ENCODE measurements around the gene ZNF396.

The ZNF396 gene

GRCh38 chr18:35335866-35336265, 41.3 kb downstream of the ZNF396 start:
- DNase-seq (ENCODE audit: low read depth in 1 of 2, low spot score in 1 of 2), result no peak
- Histone ChIP-seq H3K27me3 (ENCODE audit: insufficient read depth, poor library complexity, severe bottlenecking) (no peaks in the 10 kb centered on the region), H3K4me3 (replicated peaks; ENCODE audit: insufficient read depth, low read length) (no peak overlapping the region), H3K27ac (replicated peaks) (no peak overlapping the region)
- 0 out of 2 replicates have a peak, but pooled peaks have one; percentile 11 for TF ChIP-seq POLR2AphosphoS5 (IDR thresholded peaks at IDR 0.05; ENCODE audit: low read depth)
- TF ChIP-seq, protein P1, sequence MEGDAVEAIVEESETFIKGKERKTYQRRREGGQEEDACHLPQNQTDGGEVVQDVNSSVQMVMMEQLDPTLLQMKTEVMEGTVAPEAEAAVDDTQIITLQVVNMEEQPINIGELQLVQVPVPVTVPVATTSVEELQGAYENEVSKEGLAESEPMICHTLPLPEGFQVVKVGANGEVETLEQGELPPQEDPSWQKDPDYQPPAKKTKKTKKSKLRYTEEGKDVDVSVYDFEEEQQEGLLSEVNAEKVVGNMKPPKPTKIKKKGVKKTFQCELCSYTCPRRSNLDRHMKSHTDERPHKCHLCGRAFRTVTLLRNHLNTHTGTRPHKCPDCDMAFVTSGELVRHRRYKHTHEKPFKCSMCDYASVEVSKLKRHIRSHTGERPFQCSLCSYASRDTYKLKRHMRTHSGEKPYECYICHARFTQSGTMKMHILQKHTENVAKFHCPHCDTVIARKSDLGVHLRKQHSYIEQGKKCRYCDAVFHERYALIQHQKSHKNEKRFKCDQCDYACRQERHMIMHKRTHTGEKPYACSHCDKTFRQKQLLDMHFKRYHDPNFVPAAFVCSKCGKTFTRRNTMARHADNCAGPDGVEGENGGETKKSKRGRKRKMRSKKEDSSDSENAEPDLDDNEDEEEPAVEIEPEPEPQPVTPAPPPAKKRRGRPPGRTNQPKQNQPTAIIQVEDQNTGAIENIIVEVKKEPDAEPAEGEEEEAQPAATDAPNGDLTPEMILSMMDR (IDR thresholded peaks at IDR 0.05; ENCODE audit: insufficient read depth, low read length), result no peak

DNA sequence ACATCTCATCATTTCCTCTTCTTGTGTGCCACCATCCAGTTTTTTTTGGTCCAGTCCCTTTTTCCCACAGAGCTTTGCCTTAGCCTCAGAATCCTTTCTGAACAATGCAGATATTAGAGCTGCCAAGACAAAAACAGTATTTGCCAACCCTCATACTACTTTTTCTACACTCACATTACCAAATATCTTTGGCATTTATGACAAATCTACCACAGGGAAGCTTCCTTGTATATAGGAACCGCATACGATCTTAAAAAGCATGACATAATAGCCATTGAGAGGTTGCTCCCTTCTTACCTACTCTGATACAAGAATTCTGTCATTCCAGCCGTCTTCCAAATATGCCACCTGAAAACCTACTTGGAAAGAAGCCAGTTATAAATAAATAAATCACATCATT, 42.3 kb downstream of the ZNF396 start:
- no peak overlapping the region for H3K4me3 ChIP-seq (replicated peaks; ENCODE audit: insufficient read depth, low read length)
- DNase-seq (ENCODE audit: low read depth in 1 of 2, low spot score in 1 of 2), result no peak
- no peak for TF ChIP-seq POLR2AphosphoS5 (IDR thresholded peaks at IDR 0.05; ENCODE audit: low read depth)
- TF ChIP-seq GABPA (IDR thresholded peaks at IDR 0.05; ENCODE audit: low read depth), result no peak
- TF ChIP-seq, protein P2, sequence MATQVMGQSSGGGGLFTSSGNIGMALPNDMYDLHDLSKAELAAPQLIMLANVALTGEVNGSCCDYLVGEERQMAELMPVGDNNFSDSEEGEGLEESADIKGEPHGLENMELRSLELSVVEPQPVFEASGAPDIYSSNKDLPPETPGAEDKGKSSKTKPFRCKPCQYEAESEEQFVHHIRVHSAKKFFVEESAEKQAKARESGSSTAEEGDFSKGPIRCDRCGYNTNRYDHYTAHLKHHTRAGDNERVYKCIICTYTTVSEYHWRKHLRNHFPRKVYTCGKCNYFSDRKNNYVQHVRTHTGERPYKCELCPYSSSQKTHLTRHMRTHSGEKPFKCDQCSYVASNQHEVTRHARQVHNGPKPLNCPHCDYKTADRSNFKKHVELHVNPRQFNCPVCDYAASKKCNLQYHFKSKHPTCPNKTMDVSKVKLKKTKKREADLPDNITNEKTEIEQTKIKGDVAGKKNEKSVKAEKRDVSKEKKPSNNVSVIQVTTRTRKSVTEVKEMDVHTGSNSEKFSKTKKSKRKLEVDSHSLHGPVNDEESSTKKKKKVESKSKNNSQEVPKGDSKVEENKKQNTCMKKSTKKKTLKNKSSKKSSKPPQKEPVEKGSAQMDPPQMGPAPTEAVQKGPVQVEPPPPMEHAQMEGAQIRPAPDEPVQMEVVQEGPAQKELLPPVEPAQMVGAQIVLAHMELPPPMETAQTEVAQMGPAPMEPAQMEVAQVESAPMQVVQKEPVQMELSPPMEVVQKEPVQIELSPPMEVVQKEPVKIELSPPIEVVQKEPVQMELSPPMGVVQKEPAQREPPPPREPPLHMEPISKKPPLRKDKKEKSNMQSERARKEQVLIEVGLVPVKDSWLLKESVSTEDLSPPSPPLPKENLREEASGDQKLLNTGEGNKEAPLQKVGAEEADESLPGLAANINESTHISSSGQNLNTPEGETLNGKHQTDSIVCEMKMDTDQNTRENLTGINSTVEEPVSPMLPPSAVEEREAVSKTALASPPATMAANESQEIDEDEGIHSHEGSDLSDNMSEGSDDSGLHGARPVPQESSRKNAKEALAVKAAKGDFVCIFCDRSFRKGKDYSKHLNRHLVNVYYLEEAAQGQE (IDR thresholded peaks at IDR 0.05; ENCODE audit: insufficient replicate concordance, low read depth), result no peak
- TF ChIP-seq SPI1 (IDR thresholded peaks at IDR 0.05; ENCODE audit: borderline replicate concordance, low read depth), result no peak
- TF ChIP-seq, protein P1 (IDR thresholded peaks at IDR 0.05; ENCODE audit: insufficient read depth, low read length), result no peak
- no peak overlapping the region for H3K27ac ChIP-seq (replicated peaks)
- H3K27me3 ChIP-seq (ENCODE audit: insufficient read depth, poor library complexity, severe bottlenecking), result no peaks in the 10 kb centered on the region

DNA sequence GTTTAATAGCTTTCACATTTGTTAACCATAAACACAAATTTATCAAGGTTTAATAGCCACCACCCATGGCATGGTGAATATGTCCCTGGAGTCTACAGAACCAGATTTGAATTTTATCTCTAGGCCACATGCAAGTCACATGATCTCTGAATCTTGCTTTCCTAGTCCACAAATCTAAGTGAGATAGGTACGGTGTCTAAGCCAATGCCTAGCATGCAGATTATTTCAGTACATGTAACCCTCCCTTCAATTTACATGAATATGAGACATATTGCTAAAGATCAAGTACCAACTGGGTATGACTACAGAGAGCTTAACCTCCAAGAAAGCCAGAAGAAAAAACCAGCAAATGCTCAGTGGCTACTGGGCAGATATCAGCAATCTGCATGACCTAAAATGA, 42.9 kb downstream of the ZNF396 start:
- H3K27ac ChIP-seq (replicated peaks), result no peak overlapping the region
- DNase-seq (ENCODE audit: low read depth in 1 of 2, low spot score in 1 of 2), result no peak
- TF ChIP-seq GABPA (IDR thresholded peaks at IDR 0.05; ENCODE audit: low read depth) (no peak), SPI1 (IDR thresholded peaks at IDR 0.05; ENCODE audit: borderline replicate concordance, low read depth) (no peak), POLR2AphosphoS5 (IDR thresholded peaks at IDR 0.05; ENCODE audit: low read depth) (no peak; the same call in 1 of the 2 replicates)
- TF ChIP-seq, protein P2 (IDR thresholded peaks at IDR 0.05; ENCODE audit: insufficient replicate concordance, low read depth), result no peak
- TF ChIP-seq, protein P1 (IDR thresholded peaks at IDR 0.05; ENCODE audit: insufficient read depth, low read length), result no peak
- no peaks in the 10 kb centered on the region for H3K27me3 ChIP-seq (ENCODE audit: insufficient read depth, poor library complexity, severe bottlenecking)
- no peak overlapping the region for H3K4me3 ChIP-seq (replicated peaks; ENCODE audit: insufficient read depth, low read length)

- no peak overlapping the region for H3K4me3 ChIP-seq (replicated peaks; ENCODE audit: insufficient read depth, low read length)
- H3K27me3 ChIP-seq (ENCODE audit: insufficient read depth, poor library complexity, severe bottlenecking), result no peaks in the 10 kb centered on the region
- H3K27ac ChIP-seq (replicated peaks), result no peak overlapping the region
- TF ChIP-seq SPI1 (IDR thresholded peaks at IDR 0.05; ENCODE audit: borderline replicate concordance, low read depth) (no peak), GABPA (IDR thresholded peaks at IDR 0.05; ENCODE audit: low read depth) (no peak), POLR2AphosphoS5 (IDR thresholded peaks at IDR 0.05; ENCODE audit: low read depth) (no peak)
- TF ChIP-seq, protein P2 (IDR thresholded peaks at IDR 0.05; ENCODE audit: insufficient replicate concordance, low read depth), result no peak
- TF ChIP-seq, protein P1 (IDR thresholded peaks at IDR 0.05; ENCODE audit: insufficient read depth, low read length), result no peak
- no peak for DNase-seq (ENCODE audit: low read depth in 1 of 2, low spot score in 1 of 2)
Observed at GRCh38 chr18:35331367-35332087, 45.6 kb downstream of the ZNF396 start.
